IMR-90 (cell line): Measurements from ENCODE around the gene PLPP3. TPM values are rescaled to one million over a fixed set of nuclear protein-coding genes. Genes with fewer than 3 reads are reported as not detected.

Experiments used
- ATAC-seq: fragments of 200-7000 bp; cut with Tn5 transposase; 2 replicates; pipeline ENCODE4 v1.9.1; 2020; ENCODE audit warnings: low read depth, mild to moderate bottlenecking, moderate library complexity
- BruUV-seq: library from RNA; stranded (reverse); fragments of 400-500 nt; replicated peaks from 2 replicates; lab custom pipeline; 2021; lab: Mats Ljungman, UMichigan
- CTCF ChIA-PET: fragments of 300-600 bp; formaldehyde crosslinking; extraction: SDS; loops from one replicate; lab custom pipeline; 2021; ENCODE audit warnings: antibody characterized with exemption; lab: Yijun Ruan, JAX
- POLR2A ChIA-PET: fragments of 300-600 bp; sonication (Branson Sonifier 250); formaldehyde crosslinking; loops from one replicate; lab custom pipeline; 2022; ENCODE audit warnings: antibody characterized with exemption; ENCODE audit not compliant: unreplicated experiment; lab: Charles Lee
- DNase-seq: peaks from one replicate; pipeline ENCODE4 v3.0.0; 2013
- H2AFZ ChIP-seq: replicated peaks from 2 replicates; pipeline ENCODE3; 2013; ENCODE audit warnings: low read length, mild to moderate bottlenecking; ENCODE audit not compliant: poor library complexity
- H2AK5ac ChIP-seq: 2 replicates; pipeline ENCODE4 v1.6.1; 2013; ENCODE audit warnings: low read depth, low read length, inconsistent platforms
- H2AK9ac ChIP-seq: replicated peaks from 2 replicates; pipeline ENCODE3; 2013; ENCODE audit warnings: mild to moderate bottlenecking, low read depth, low read length, moderate library complexity; ENCODE audit not compliant: poor library complexity
- H2BK120ac ChIP-seq: 2 replicates; pipeline ENCODE4 v1.6.1; 2013; ENCODE audit warnings: low read depth, low read length, inconsistent platforms
- H2BK15ac ChIP-seq: 3 replicates; pipeline ENCODE4 v1.6.1; 2013; ENCODE audit warnings: low read depth, low read length, inconsistent platforms
- H2BK20ac ChIP-seq: 2 replicates; pipeline ENCODE4 v1.6.1; 2013; ENCODE audit warnings: low read depth, mild to moderate bottlenecking, inconsistent platforms, low read length, moderate library complexity
- H2BK5ac ChIP-seq: 2 replicates; pipeline ENCODE4 v1.6.1; 2013; ENCODE audit warnings: mild to moderate bottlenecking, low read depth, low read length, inconsistent platforms; ENCODE audit not compliant: poor library complexity, severe bottlenecking
- H3K14ac ChIP-seq: replicated peaks from 2 replicates; pipeline ENCODE4 v1.6.1; 2013; ENCODE audit warnings: low read depth, low read length, inconsistent platforms
- H3K18ac ChIP-seq: 2 replicates; pipeline ENCODE4 v1.6.1; 2013; ENCODE audit warnings: low read depth, low read length, control low read depth
- H3K23ac ChIP-seq: 2 replicates; pipeline ENCODE4 v1.6.1; 2013; ENCODE audit warnings: low read depth, low read length, inconsistent platforms
- H3K27ac ChIP-seq: 2 replicates; pipeline ENCODE4 v1.5.1; 2013; ENCODE audit warnings: mild to moderate bottlenecking, control low read depth, low read length; ENCODE audit not compliant: insufficient read depth
- H3K27me3 ChIP-seq: 2 replicates; pipeline ENCODE4 v1.6.1; 2013; ENCODE audit warnings: low read length; ENCODE audit not compliant: control insufficient read depth, insufficient read depth
- H3K36me3 ChIP-seq: 2 replicates; pipeline ENCODE4 v1.6.1; 2013; ENCODE audit warnings: low read length, mixed read lengths; ENCODE audit not compliant: control insufficient read depth, insufficient read depth
- H3K4ac ChIP-seq: 2 replicates; pipeline ENCODE4 v1.6.1; 2013; ENCODE audit warnings: low read depth, low read length, inconsistent platforms
- H3K4me1 ChIP-seq: 2 replicates; pipeline ENCODE4 v1.6.1; 2013; ENCODE audit warnings: low read length, mixed read lengths; ENCODE audit not compliant: control insufficient read depth, insufficient read depth
- H3K4me2 ChIP-seq: 2 replicates; pipeline ENCODE4 v1.6.1; 2013; ENCODE audit warnings: low read depth, mild to moderate bottlenecking, control low read depth, low read length, moderate library complexity
- H3K4me3 ChIP-seq: 2 replicates; pipeline ENCODE4 v1.5.1; 2013; ENCODE audit warnings: low read depth, mild to moderate bottlenecking, control low read depth, low read length, moderate library complexity; ENCODE audit not compliant: insufficient read depth
- H3K56ac ChIP-seq: 2 replicates; pipeline ENCODE4 v1.6.1; 2013; ENCODE audit warnings: low read length, inconsistent platforms; ENCODE audit not compliant: insufficient read depth; ENCODE audit errors: extremely low read depth
- H3K79me1 ChIP-seq, 2 experiments: 2 replicates each; pipeline ENCODE4 v1.6.1; 2013; ENCODE audit warnings: low read length in 2 of 2, inconsistent platforms in 1 of 2, low read depth in 1 of 2
- H3K9ac ChIP-seq: 2 replicates; pipeline ENCODE4 v1.6.1; 2013; ENCODE audit warnings: low read depth, low read length, control low read depth
- H3K9me1 ChIP-seq: 2 replicates; pipeline ENCODE4 v1.6.1; 2013; ENCODE audit warnings: low read length, inconsistent platforms; ENCODE audit not compliant: insufficient read depth
- H3K9me3 ChIP-seq: 2 replicates; pipeline ENCODE4 v1.6.1; 2013; ENCODE audit warnings: low read length; ENCODE audit not compliant: control insufficient read depth, insufficient read depth
- H4K20me1 ChIP-seq: 2 replicates; pipeline ENCODE4 v1.6.1; 2013; ENCODE audit warnings: low read length, inconsistent platforms; ENCODE audit not compliant: insufficient read depth
- H4K5ac ChIP-seq: 2 replicates; pipeline ENCODE4 v1.6.1; 2013; ENCODE audit warnings: mild to moderate bottlenecking, low read depth, low read length, control low read depth
- H4K8ac ChIP-seq, 2 experiments: 2 replicates each; pipeline ENCODE4 v1.6.1; 2013; ENCODE audit warnings: low read depth in 2 of 2, low read length in 2 of 2, control low read depth in 1 of 2, inconsistent platforms in 1 of 2
- H4K91ac ChIP-seq: 2 replicates; pipeline ENCODE4 v1.6.1; 2013; ENCODE audit warnings: low read depth, low read length, inconsistent platforms; ENCODE audit not compliant: insufficient read depth
- BHLHE40 ChIP-seq: fragments of 150-350 bp; IDR thresholded peaks from 2 replicates; pipeline ENCODE4 v1.6.1; 2016; ENCODE audit warnings: mild to moderate bottlenecking, low read depth, low read length
- CTCF ChIP-seq: conservative IDR thresholded peaks from 2 replicates; pipeline ENCODE4 v1.5.1; 2012; ENCODE audit warnings: mild to moderate bottlenecking, low read depth, low read length, improper control_type of control experiment
- FOS ChIP-seq: fragments of 150-350 bp; IDR thresholded peaks from 2 replicates; pipeline ENCODE4 v1.6.1; 2016; ENCODE audit warnings: low read depth, low read length
- MAZ ChIP-seq: IDR thresholded peaks from 2 replicates; pipeline ENCODE4 v1.6.1; 2012; ENCODE audit warnings: low read depth, mild to moderate bottlenecking, low read length, improper control_type of control experiment, moderate library complexity, borderline replicate concordance
- MXI1 ChIP-seq: IDR thresholded peaks from 2 replicates; pipeline ENCODE4 v1.6.1; 2012; ENCODE audit warnings: low read depth, mild to moderate bottlenecking, low read length, moderate library complexity, borderline replicate concordance
- POLR2A ChIP-seq: IDR thresholded peaks from 2 replicates; pipeline ENCODE4 v1.6.1; 2012; ENCODE audit warnings: mild to moderate bottlenecking, low read depth, low read length
- RAD21 ChIP-seq: IDR thresholded peaks from 2 replicates; pipeline ENCODE4 v1.6.1; 2012; ENCODE audit warnings: low read length, improper control_type of control experiment
- RCOR1 ChIP-seq: IDR thresholded peaks from 2 replicates; pipeline ENCODE4 v1.6.1; 2012; ENCODE audit warnings: mild to moderate bottlenecking, low read length, improper control_type of control experiment; ENCODE audit not compliant: insufficient replicate concordance
- RFX5 ChIP-seq: IDR thresholded peaks from 2 replicates; pipeline ENCODE4 v1.8.0; 2012; ENCODE audit warnings: low read depth, mild to moderate bottlenecking, low read length, moderate library complexity
- USF2 ChIP-seq: fragments of 150-350 bp; IDR thresholded peaks from 2 replicates; pipeline ENCODE4 v1.6.1; 2017; ENCODE audit warnings: mild to moderate bottlenecking, antibody characterized with exemption, low read length, low read depth
- WGBS, 2 experiments: methylation state at CpG; one replicate each; pipeline versions ENCODE4 v1.1.5 to v1.1.7; 2013; ENCODE audit warnings: missing lambda C conversion rate in 2 of 2; ENCODE audit not compliant: insufficient read length in 1 of 2; ENCODE audit errors: extremely low coverage in 2 of 2; 5-methylcytosine and 5-hydroxymethylcytosine counted together
- dilution Hi-C: fragments of 300-500 bp; cut with HindIII; formaldehyde crosslinking; loops from one replicate; pipeline ENCODE4 v1.14.3; 2018; ENCODE audit warnings: low sequenced_read_pairs; ENCODE audit not compliant: unreplicated experiment
- in situ Hi-C: fragments of 300-500 bp; cut with MboI; formaldehyde crosslinking; loops from 3 replicates; pipeline ENCODE4 v1.14.3; 2019; ENCODE audit warnings: low sequenced_read_pairs, inconsistent platforms, mixed read lengths
- intact Hi-C: fragments of 100-400 bp; cut with micrococcal nuclease; formaldehyde crosslinking; loops from 2 replicates; pipeline ENCODE4 v1.10.0; 2022
- polyA plus RNA-seq, 3 experiments: library from polyadenylated mRNA; depleted of rRNA; stranded (reverse); fragments of >200 nt; gene quantifications; 2 replicates each; pipeline ENCODE4 v1.2.3, GENCODE V29; 2012; ENCODE audit warnings: low replicate concordance in 1 of 3
- total RNA-seq: library from RNA; depleted of rRNA; stranded (reverse); fragments of >200 nt; gene quantifications from 2 replicates; pipeline ENCODE4 v1.2.3, GENCODE V29; 2012

Gene PLPP3
- total and polyA plus RNA-seq, 2 of the 4 experiments (the other 2 are of a cell fraction): 49.9 to 56.6 TPM

GRCh38 chr1:56589369-56589768 is 10.0 kb upstream of the PLPP3 start:
- Histone ChIP-seq H2AFZ (no peak overlapping the region), H3K27me3 (no peaks in the 10 kb centered on the region), H2BK15ac (no peak overlapping the region), H3K36me3 (no peaks in the 10 kb centered on the region), H3K23ac (no peak overlapping the region), H3K4ac (no peak overlapping the region), H2AK9ac (no peak overlapping the region), H2BK120ac (no peak overlapping the region), H4K91ac (no peak overlapping the region), H3K79me1 (no peaks in the 10 kb centered on the region), H3K4me3 (no peak overlapping the region), H2AK5ac (no peak overlapping the region), H4K8ac (no peak overlapping the region), H2BK5ac (no peak overlapping the region), H3K9me3 (no peaks in the 10 kb centered on the region), H3K14ac (no peak overlapping the region), H3K4me2 (no peak overlapping the region), H3K9me1 (no peaks in the 10 kb centered on the region), H3K56ac (no peak overlapping the region), H3K4me1 (no peaks in the 10 kb centered on the region), H3K18ac (no peak overlapping the region), H4K5ac (no peak overlapping the region), H2BK20ac (no peak overlapping the region), H3K27ac (no peak overlapping the region), H3K9ac (no peak overlapping the region), H4K20me1 (no peaks in the 10 kb centered on the region)
- no TSS peak for BruUV-seq
- ChIA-PET POLR2A (no interaction called here), CTCF (interaction anchor here (0.6 to 0.7 kb wide), 3 partner anchors 430 to 1183 kb away, joined by 4 to 7 read pairs (median 4); no protein-coding TSS in a partner anchor)
- DNase-seq: no peak
- TF ChIP-seq BHLHE40: no peak
- TF ChIP-seq MXI1: no peak
- no peak for TF ChIP-seq POLR2A
- no peak for TF ChIP-seq CTCF
- TF ChIP-seq RCOR1: no peak
- no peak for TF ChIP-seq RAD21
- no peak for TF ChIP-seq RFX5
- TF ChIP-seq MAZ: no peak
- no peak for TF ChIP-seq FOS
- TF ChIP-seq USF2: no peak
- no peak for ATAC-seq
- dilution Hi-C loops: loop anchor here (25.0 kb wide), 1 partner anchor 1302 kb away; no protein-coding TSS in a partner anchor
- intact Hi-C loops: loop anchor here (5.0 to 10.0 kb wide), 2 partner anchors 1445 to 1517 kb away; no protein-coding TSS in a partner anchor
- WGBS, 2 experiments: 83% methylated on average over 1 of the region's 2 CpGs; no CpG with 5 or more reads in 1 of the 2 experiments
- in situ Hi-C loops: loop anchor here (10.0 kb wide), 1 partner anchor 1445 kb away; no protein-coding TSS in a partner anchor
